Right forelimb (tissue), 1 donor: Measurements from ENCODE around the gene PANK1.
"Not testable (repeated sequence)": the region's sequence is repeated elsewhere in the genome, so short reads cannot be mapped to it uniquely, and the experiment has no call there.

Source experiments
- DNase-seq: peaks from one replicate; pipeline ENCODE4 v3.0.0-alpha.2; 2018

PANK1 gene

GRCh38 chr10:89566095-89566950 lies 78.7 kb downstream of the PANK1 start:
- no peak for DNase-seq

- no peak for DNase-seq
These were observed 79.9 kb downstream of the PANK1 start for GRCh38 chr10:89565180-89565579.

- DNase-seq: no peak
These were observed 81.1 kb downstream of the PANK1 start for GRCh38 chr10:89563861-89564478.

- DNase-seq: no peak
These were observed 81.7 kb downstream of the PANK1 start for GRCh38 chr10:89563311-89563710.

- DNase-seq: no peak
These were observed 88.4 kb downstream of the PANK1 start for GRCh38 chr10:89556600-89556999.

- no peak for DNase-seq
These were observed 89.2 kb downstream of the PANK1 start for GRCh38 chr10:89555688-89556445.

- no peak for DNase-seq
These were observed 90.6 kb downstream of the PANK1 start for GRCh38 chr10:89554433-89554832.

GRCh38 chr10:89553064-89553734 lies 91.8 kb downstream of the PANK1 start:
- DNase-seq: no peak

GRCh38 chr10:89552213-89552612 lies 92.8 kb downstream of the PANK1 start:
- DNase-seq: no peak

GRCh38 chr10:89550509-89550908 lies 94.5 kb downstream of the PANK1 start:
- DNase-seq: no peak

- DNase-seq: no peak
These were observed 95.5 kb downstream of the PANK1 start for GRCh38 chr10:89549510-89549909.

- DNase-seq: no peak
These were observed 96.4 kb downstream of the PANK1 start for GRCh38 chr10:89548673-89549072.

GRCh38 chr10:89547853-89548513 lies 97.1 kb downstream of the PANK1 start:
- DNase-seq: no peak

- not testable (repeated sequence) for DNase-seq
These were observed 98.4 kb downstream of the PANK1 start for GRCh38 chr10:89546651-89547050.

- no peak for DNase-seq
These were observed 101.2 kb downstream of the PANK1 start for GRCh38 chr10:89543841-89544240.

GRCh38 chr10:89540420-89540949 lies 104.6 kb downstream of the PANK1 start:
- DNase-seq: no peak

- DNase-seq: no peak
These were observed 107.7 kb downstream of the PANK1 start for GRCh38 chr10:89537364-89537763.

GRCh38 chr10:89536013-89536354 lies 109.1 kb downstream of the PANK1 start:
- no peak for DNase-seq

GRCh38 chr10:89535171-89536012 lies 109.7 kb downstream of the PANK1 start, which contains the start of gene SLC16A12:
SLC16A12 (minus strand) TSS chr10:89535594; CDS start chr10:89462578, 73,016 bp downstream.
- DNase-seq: peak; percentile 69

- no peak for DNase-seq
These were observed 110.2 kb downstream of the PANK1 start for GRCh38 chr10:89534826-89535166.
